Effector memory CD4-positive, alpha-beta T cell (primary cell): ENCODE measurements around the gene KIF26B.

Experiments used
- DNase-seq, 3 donors: peaks; one replicate each; pipeline ENCODE4 v3.0.0-alpha.2; 2020
- H3K27ac ChIP-seq: 2 replicates; pipeline ENCODE4 v1.7.0; 2013; ENCODE audit warnings: mild to moderate bottlenecking, low read length, moderate library complexity; ENCODE audit not compliant: insufficient read depth, poor library complexity, severe bottlenecking
- H3K27me3 ChIP-seq: replicated peaks from 2 replicates; pipeline ENCODE4 v1.7.0; 2013; ENCODE audit warnings: mild to moderate bottlenecking, low read length; ENCODE audit not compliant: insufficient read depth, control insufficient read depth, poor library complexity, severe bottlenecking
- H3K36me3 ChIP-seq: 2 replicates; pipeline ENCODE4 v1.7.0; 2013; ENCODE audit warnings: mild to moderate bottlenecking, low read length, moderate library complexity; ENCODE audit not compliant: control insufficient read depth, insufficient read depth
- H3K4me1 ChIP-seq: 2 replicates; pipeline ENCODE4 v1.7.0; 2013; ENCODE audit warnings: low read length, mild to moderate bottlenecking; ENCODE audit not compliant: control insufficient read depth, insufficient read depth, poor library complexity, severe bottlenecking
- H3K4me3 ChIP-seq: 2 replicates; pipeline ENCODE4 v1.7.0; 2013; ENCODE audit warnings: low read length, low read depth, mild to moderate bottlenecking; ENCODE audit not compliant: insufficient read depth, poor library complexity, severe bottlenecking
- H3K9me3 ChIP-seq: 2 replicates; pipeline ENCODE4 v1.7.0; 2013; ENCODE audit warnings: mild to moderate bottlenecking, low read length, moderate library complexity; ENCODE audit not compliant: control insufficient read depth

KIF26B gene

GRCh38 chr1:245609354-245610150 is 454.8 kb downstream of the KIF26B start:
- no peak overlapping the region for H3K4me3 ChIP-seq
- H3K27ac ChIP-seq = no peak overlapping the region
- no peaks in the 10 kb centered on the region for H3K36me3 ChIP-seq
- H3K4me1 ChIP-seq = no peaks in the 10 kb centered on the region
- no peak for DNase-seq
- no peaks in the 10 kb centered on the region for H3K9me3 ChIP-seq
- H3K27me3 ChIP-seq = no peaks in the 10 kb centered on the region

- Histone ChIP-seq H3K4me1 (no peaks in the 10 kb centered on the region), H3K27me3 (no peaks in the 10 kb centered on the region), H3K27ac (no peak overlapping the region), H3K4me3 (no peak overlapping the region), H3K36me3 (no peaks in the 10 kb centered on the region), H3K9me3 (no peaks in the 10 kb centered on the region)
- DNase-seq = no peak
These were observed 456.5 kb downstream of the KIF26B start for GRCh38 chr1:245611251-245611650.

DNA sequence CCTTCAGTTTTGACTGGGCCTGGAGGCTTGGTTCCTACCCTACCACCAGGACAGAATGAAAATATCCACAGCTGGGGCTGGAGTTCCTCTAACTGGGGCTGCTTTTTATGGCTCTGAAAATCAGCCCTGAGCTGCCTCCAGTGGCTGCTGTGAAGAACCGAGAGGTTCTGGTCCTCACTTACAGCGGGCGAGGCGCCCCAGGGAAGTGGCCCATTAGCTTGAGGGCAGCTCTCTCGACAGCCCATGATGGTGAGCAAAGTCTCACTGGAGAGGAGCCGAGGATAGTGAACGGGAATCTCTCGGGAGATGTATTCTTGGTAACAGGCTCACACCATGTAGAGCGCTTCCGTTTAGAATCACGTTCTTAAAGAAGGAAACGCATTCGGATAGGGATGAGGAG is 459.7 kb downstream of the KIF26B start:
- DNase-seq = no peak
- no peaks in the 10 kb centered on the region for H3K27me3 ChIP-seq
- no peak overlapping the region for H3K4me3 ChIP-seq
- H3K9me3 ChIP-seq = no peaks in the 10 kb centered on the region
- no peak overlapping the region for H3K27ac ChIP-seq
- H3K4me1 ChIP-seq = no peaks in the 10 kb centered on the region
- H3K36me3 ChIP-seq = no peaks in the 10 kb centered on the region

DNA sequence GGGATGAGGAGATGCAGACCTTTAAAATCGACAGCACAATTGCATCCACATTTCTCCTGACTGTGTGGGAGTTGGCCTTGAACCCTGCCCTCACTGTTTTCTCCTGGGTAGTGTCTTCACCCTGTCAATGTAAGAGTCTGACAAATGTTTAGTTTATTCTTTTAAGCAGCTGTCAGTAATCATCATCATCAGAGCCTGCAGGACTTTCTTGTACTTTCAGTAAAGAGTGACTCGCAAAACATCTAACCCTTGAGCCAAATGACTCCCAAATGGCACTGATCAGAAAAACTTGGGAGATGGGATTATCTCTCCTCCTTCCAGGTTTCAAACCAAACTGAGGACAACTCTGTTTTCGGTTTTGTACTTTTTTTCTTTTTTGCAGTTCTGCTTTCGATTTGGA is 460.2 kb downstream of the KIF26B start:
- Histone ChIP-seq H3K36me3 (no peaks in the 10 kb centered on the region), H3K4me3 (no peak overlapping the region), H3K27ac (no peak overlapping the region), H3K27me3 (no peaks in the 10 kb centered on the region), H3K4me1 (no peaks in the 10 kb centered on the region), H3K9me3 (no peaks in the 10 kb centered on the region)
- DNase-seq = no peak

DNA sequence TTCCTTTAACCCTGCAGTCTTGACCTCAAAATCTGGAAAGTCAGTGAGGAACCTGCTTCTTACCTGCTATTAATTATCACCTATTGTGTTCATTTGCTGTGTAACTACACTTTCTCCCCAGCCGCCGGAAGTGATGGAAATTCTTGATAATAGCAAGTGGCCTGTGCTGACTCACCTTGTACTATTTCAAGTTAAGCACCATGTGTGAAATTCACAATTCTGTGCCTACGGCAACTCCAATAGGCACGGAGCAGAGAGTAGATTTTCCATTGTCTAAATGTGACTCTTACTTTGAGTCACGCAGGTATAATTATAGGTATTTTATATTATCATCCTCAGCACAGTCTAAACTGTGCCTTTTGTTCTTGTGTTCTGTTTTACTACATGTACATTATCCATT is 466.8 kb downstream of the KIF26B start:
- Histone ChIP-seq H3K4me1 (no peaks in the 10 kb centered on the region), H3K36me3 (no peaks in the 10 kb centered on the region)
- no peak for DNase-seq

GRCh38 chr1:245622332-245623014 is 467.7 kb downstream of the KIF26B start:
- H3K4me3 ChIP-seq = no peak overlapping the region
- no peaks in the 10 kb centered on the region for H3K4me1 ChIP-seq
- no peak for DNase-seq
- no peaks in the 10 kb centered on the region for H3K9me3 ChIP-seq
- no peaks in the 10 kb centered on the region for H3K27me3 ChIP-seq
- H3K36me3 ChIP-seq = no peaks in the 10 kb centered on the region
- no peak overlapping the region for H3K27ac ChIP-seq

More for the DNA sequence above, 466.8 kb downstream of the KIF26B start:
- Histone ChIP-seq H3K27me3 (no peaks in the 10 kb centered on the region), H3K9me3 (no peaks in the 10 kb centered on the region), H3K27ac (no peak overlapping the region), H3K4me3 (no peak overlapping the region)

GRCh38 chr1:245641384-245641783 is 486.6 kb downstream of the KIF26B start:
- H3K27me3 ChIP-seq = no peaks in the 10 kb centered on the region
- no peak overlapping the region for H3K4me3 ChIP-seq
- H3K4me1 ChIP-seq = no peaks in the 10 kb centered on the region
- H3K27ac ChIP-seq = no peak overlapping the region
- H3K36me3 ChIP-seq = no peaks in the 10 kb centered on the region
- DNase-seq = no peak
- peaks cover 7% of the 10 kb centered on the region for H3K9me3 ChIP-seq

DNA sequence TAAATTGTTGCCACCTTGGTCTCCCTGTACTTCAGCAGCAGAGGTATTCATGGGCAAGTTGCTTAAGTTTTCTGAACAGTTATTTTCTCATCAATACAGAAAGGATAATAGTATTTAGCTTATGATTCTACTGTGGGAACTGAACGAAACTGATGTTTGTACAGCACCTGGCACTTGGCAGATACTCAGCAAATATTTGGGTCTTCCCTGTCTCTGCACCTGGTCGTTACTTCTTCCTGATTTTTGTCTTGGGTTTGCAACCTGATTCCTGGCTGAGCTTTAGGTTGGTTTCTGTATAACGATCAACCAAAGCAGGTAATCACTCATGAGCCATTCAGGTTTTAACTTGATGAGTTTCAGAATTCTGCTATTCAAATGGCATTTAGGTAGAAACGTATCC is 490.6 kb downstream of the KIF26B start:
- no peaks in the 10 kb centered on the region for H3K4me1 ChIP-seq
- H3K27me3 ChIP-seq = no peaks in the 10 kb centered on the region
- no peak for DNase-seq
- H3K9me3 ChIP-seq = peaks cover 7% of the 10 kb centered on the region
- H3K27ac ChIP-seq = no peak overlapping the region
- H3K36me3 ChIP-seq = no peaks in the 10 kb centered on the region
- no peak overlapping the region for H3K4me3 ChIP-seq

DNA sequence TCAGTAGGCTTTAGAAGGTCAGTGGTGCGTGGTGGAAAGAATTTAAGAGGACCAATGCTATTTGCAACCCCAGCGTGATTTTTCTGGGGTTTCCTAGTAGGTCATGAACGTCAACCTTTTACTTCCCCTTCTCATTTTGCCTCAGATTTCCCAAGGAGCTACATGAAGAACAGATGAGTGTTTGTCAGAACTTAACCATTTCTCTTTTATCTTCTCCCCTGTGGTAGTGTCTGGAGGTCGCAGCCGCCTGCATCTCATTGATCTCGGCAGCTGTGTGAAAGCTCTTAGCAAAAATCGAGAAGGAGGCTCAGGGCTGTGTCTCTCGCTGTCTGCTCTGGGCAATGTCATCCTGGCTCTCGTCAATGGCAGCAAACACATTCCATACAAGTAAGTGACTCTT is 491.1 kb downstream of the KIF26B start:
- H3K36me3 ChIP-seq = no peaks in the 10 kb centered on the region
- no peaks in the 10 kb centered on the region for H3K27me3 ChIP-seq
- H3K9me3 ChIP-seq = peaks cover 7% of the 10 kb centered on the region
- no peak overlapping the region for H3K4me3 ChIP-seq
- H3K27ac ChIP-seq = no peak overlapping the region
- DNase-seq = no peak
- no peaks in the 10 kb centered on the region for H3K4me1 ChIP-seq

DNA sequence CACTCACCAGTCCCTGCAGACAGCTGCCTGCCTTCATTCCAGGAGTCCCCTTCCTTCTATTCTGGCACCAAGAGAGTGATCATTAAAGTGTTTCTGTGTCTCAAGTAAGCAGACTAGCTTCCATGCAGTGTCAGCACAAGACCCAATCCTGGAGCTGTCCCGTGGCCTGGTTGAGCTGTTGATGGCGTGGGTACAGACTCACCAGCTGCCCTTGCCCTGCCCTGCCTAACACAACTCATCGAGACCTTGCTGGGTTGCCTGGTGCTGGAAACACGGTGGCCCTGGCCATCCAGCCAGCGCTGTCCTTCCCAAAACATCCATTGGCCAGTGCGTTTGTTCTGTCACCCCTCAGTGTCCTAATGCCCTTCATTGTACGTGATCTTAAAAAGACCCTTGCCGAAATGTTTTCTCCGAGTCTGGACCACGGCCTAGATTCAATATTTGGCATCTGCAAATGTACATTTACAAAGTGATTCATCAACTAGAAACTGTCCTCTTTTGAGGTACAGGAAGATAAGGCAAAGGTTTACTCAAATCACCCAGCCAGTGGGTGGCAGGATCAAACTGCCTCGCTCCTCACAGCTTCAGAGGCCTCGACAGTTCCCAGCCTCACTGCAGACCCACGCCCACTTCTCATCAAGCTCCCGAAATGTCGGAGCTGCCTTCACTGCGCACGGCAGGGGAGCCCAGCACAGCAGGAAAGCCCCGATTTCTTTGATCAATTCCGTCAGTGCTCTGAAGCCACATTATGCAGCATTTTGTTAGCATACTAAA is 494.2 kb downstream of the KIF26B start:
- Histone ChIP-seq H3K4me1 (no peaks in the 10 kb centered on the region), H3K4me3 (no peak overlapping the region), H3K27me3 (no peaks in the 10 kb centered on the region), H3K9me3 (no peaks in the 10 kb centered on the region), H3K36me3 (no peaks in the 10 kb centered on the region), H3K27ac (no peak overlapping the region)
- DNase-seq = no peak
